Fibroblast of lung (primary cell): ENCODE measurements around the gene RNF186.

ENCODE experiments used
- CTCF ChIP-seq, 2 donors: IDR thresholded peaks in 1 of 2; conservative IDR thresholded peaks in 1 of 2; 1 replicate in 1 of 2; 2 replicates in 1 of 2; pipeline ENCODE4 v1.5.1; 2011 to 2012; ENCODE audit warnings: low read length in 2 of 2, control low read depth in 1 of 2, inconsistent platforms in 1 of 2, low read depth in 1 of 2, mild to moderate bottlenecking in 1 of 2
- EZH2 ChIP-seq: IDR thresholded peaks from 2 replicates; pipeline ENCODE4 v1.5.1; 2012; ENCODE audit warnings: low read length, control low read depth, mild to moderate bottlenecking; ENCODE audit errors: missing control alignments

- TF ChIP-seq CTCF (conservative IDR thresholded peaks at IDR 0.05 in 1 of 2, IDR thresholded peaks at IDR 0.05 in 1 of 2; ENCODE audit: low read depth in 1 of 2, low read length in 2 of 2) = no peak
- no peak for TF ChIP-seq EZH2
These were observed 29.4 kb downstream of the RNF186 start for GRCh38 chr1:19785660-19786059.
